GM21423 (cell line): ENCODE measurements around the gene NOL4L.

ENCODE experiments used
- ATAC-seq: cut with Tn5 transposase; IDR thresholded peaks from one replicate; pipeline ENCODE4 v1.9.1; 2021; ENCODE audit warnings: mild to moderate bottlenecking, moderate library complexity; ENCODE audit not compliant: unreplicated experiment

The NOL4L gene

DNA sequence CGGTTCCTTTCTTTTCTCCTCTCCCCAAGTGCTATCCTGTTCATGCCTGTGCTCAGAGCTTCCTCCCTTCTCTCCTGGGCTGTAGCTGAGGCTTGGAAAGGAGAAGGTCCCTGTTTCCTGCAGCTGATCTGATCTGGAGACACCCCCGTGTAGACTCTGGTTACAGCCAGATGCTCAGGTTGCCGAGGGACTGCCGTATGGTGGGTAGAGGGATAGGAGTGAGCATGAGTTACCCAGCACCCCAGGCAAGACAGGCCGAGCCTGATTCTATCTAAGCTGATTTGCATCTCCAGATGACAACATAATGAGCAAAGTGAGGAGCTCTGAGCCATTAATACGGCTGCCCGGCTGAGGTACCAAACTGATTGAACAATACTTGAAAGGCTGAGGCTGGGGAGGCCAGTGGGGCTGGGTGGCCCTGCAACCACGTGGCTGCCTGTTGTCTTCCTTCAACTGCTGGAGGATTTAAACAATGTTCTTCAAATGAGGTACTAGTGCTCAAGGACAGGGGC, 135.2 kb downstream of the NOL4L start:
- ATAC-seq: no peak

DNA sequence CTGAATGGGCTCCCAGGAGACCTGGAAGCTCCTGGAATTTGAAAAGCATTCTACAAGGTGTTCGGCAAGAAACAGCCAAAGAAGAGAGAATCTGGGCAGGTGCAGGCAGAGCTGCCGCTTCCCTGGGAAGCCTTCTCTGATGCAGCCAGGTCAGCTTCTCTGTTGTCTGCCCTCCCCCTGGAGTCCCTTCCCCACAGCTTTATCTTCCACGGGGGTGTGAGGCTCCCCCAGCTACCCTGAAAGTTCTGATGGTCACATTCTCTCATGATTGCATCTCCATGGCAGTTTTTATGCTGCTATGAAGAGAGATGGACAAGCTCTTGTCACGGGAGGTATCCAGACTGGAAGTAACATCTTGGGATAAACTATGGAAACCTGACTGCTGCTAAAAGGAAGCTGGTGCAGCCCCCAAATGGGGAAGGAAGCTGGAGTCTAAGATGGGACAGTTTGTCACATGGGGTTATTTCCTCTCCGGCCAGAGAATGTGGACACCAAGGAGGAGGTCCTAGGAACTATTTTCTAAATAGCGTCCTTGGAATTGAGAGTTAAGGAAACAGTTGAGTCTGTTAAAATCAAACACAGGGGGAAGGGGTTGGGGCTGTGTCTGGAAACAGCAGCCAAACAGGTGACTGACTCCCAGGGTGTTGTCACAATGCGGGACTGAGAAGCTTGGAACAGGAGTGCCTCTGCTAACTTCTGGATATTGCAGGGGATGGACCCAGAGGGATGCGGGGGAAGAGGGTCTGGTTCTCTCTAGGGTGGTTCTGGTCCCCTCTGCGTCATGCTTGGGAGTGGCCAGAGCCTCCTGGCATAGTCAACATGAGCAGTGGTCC, 135.9 kb downstream of the NOL4L start:
- ATAC-seq: no peak

DNA sequence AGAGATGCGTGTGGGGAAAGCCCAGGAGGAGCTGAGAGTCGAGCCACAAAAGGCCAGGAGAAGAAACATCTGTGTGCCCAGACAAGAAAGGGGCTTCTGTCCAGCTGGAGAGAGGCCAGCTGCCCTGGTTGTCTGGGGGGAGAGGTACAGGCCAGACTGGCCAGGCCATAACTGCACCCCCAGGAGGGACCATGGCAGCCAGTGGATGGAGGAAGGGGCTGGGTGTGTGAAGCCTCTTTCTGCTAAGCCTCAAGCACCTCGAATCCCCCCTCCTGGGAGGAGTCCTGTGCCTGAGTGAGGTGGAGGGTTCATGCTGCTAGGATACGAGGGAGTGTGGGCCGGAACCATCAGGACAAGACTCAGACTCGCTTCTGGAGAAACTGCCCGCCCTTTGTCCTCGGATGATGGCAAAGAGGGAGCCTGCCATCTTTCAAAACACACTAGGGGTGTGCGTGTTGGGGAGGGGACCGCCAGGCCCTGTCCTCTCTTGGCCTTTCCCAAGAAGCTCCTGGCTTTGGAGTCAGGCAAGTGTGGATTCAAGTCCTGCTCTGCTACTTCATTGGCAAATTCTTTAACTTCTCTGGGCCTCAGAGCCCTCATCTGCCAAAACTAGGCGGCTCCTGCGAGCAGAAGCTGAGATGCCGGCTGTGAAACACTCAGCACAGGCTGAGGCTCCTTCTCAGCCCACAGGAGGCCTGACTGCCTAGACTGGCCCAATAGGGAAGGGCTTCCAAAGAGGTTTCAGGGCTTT, 136.7 kb downstream of the NOL4L start:
- ATAC-seq: no peak

DNA sequence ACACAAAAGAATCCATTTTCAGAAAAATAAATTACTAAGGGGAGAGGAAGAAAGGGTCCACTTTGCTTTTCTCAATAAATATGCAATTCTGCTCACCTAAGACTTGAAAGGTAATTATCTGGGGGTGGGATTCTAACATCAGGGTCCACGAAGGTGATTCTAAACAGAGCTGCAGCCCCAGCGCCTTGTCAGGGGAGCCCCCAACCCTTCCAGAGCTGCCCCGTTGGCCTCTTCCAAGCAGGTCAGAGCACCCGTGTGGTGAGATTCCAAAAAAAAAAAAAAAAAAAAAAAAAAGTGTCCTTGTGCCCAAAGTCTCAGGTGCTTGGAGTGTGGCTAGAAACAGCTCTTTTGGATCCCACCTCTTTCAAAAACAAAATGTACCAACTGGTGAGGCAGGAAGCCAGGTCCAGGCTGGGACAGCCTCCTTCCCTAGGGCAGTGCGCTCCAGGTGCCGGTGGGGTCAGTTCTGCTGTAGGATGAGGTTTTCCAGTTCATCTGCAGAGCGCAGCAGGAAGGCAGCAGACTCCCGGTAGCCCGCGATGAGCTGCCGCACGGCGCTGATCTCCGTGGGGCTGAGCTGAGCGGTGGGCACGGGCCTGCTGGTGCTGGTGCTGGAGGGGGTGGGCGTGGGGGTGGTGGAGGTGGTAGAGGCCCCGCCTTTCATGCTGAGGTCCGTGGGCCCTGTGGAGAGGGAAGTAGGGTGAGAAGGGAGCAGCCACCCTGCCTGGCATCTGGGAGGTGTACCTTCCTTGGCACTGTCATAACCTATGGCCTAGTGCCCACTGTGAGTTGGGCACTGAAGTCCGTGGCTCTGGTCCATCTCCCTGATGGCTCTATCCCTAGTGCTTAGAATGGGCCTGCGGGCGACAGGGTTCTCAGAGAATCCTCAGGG, 137.8 kb downstream of the NOL4L start:
- no peak for ATAC-seq

DNA sequence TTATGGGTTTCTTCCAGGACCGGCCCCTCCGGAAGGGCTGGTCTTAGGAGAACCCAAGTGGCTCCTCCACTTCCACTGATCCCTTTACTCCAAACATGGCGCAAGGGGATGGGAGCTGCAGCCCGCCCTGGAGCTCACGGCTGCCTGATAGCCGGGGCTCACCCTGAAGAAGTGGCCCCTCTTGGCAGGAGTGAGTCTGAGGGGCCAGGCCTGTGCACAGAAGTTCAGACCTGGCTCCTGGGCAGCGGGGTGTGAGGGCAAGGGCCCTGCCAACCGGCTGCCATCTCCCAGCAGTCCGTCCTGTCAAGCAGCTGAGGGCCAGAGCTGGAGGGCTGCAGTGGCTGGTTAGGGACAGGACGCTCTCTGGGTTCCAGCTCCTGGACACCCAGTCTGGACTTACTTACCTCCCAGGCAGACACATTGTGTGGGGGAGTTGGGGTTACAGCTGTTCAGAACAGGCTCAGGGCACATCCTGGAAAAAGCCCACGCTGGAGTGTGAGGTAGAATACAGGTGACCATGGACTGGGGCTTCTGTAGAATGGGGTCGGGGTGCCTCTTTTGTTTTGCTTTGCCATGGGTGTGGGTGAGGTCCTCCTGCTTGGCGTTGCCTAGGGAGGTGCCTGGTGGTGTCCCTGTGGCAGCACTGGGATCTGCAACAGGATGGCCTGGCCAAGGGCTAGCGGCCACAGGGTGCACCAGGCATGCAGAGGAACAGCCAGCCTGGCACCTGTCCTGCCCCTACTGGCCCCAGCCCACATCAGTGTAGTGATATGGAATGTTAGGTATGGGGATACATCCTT, 138.6 kb downstream of the NOL4L start:
- no peak for ATAC-seq

DNA sequence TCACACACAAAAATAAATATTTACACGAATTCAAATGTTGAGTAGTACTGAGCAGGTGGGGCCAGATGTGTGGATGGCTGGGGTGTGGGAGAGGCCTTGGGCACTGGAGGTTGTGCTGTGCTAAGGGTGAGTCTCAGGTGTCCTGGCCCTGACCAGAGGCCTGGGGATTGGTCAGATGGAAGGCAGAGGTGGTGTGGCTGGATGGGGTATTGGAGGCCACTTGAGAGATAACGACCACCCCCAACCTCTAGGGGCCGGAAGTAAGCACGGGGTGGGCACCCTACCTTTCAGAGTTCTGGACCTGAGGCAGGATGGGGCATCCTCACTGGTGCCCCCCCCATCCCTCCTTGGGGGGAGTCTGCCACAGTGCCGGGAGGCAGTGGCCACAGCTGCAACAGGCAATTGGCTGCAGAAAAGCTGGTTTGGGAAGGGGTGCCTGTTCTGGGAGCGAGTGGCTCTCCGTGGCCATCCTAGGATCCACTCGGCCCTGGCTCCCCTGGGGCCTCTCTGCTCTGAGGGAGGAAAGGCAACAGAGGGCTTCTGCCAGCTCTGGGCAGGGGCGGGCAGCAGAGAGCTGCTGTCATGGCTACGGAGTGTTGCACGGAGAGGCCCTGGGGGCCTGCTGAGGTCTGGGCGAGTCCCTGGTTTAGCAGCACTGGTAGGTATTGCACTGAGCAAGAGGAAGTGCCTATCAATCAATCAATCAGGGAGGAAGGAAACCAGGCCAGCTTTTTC, 139.4 kb downstream of the NOL4L start:
- ATAC-seq: no peak

DNA sequence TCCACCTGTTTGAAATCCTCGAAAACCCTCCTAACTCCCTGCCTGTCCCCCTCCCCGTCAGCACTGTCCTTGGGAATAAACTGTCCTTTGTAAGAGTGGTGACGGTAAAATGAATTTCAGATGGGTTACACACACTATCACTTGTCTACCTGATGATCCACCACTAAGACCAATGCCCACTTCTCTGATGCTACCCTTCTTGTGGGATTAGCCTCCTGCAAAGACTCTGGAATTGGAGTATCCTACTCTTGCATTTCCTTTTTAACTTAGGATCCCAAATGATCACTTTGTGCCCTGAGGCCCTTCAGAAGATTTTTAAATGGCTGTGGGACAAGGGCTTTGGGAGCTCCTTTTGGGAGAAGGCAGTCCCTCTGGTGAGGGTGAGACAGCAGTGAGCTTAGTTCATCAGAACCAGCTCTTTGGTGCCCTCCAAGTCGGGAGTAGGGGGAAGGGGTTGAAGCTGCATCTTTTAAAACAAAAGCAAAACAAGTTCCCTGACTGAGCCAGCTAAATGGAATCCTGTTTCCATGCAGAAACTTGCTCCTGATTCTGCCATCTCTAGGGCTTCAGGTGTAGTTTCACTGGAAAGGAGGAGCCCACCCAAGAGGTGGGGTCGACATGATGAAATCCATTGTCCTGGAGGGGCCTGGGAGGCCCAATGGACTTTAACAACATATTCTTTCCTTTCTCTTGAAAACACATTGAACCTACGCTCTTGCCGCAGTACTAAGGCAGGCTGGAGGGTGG, 140.5 kb downstream of the NOL4L start:
- ATAC-seq: no peak

DNA sequence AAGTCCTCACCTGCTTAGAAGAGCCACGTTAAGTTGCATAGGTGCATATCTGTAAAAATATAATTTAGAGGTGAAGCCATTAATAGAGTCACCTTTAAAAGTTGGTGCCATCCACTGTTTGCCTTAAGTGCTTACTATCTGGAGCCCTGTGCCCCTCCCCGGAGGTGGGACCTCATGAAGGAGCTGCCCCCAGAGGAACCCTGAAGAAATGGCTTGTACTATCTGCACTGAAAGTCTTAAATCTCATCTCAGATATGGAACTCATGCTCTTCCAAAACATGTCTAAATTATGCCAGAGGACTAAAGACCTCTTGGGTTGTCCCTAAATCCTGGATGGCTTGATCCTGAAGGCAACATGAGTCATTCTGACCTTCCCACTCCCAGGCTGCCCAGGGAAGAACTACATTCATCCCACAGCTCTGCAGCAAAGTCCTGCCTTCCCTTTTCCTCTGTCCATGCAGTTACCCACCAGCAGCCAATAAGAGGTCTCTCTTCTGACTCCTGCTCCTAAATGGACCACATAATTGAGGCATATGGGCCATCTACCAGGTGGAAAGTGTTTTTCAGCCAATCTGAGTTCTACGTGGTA, 141.7 kb downstream of the NOL4L start:
- no peak for ATAC-seq

DNA sequence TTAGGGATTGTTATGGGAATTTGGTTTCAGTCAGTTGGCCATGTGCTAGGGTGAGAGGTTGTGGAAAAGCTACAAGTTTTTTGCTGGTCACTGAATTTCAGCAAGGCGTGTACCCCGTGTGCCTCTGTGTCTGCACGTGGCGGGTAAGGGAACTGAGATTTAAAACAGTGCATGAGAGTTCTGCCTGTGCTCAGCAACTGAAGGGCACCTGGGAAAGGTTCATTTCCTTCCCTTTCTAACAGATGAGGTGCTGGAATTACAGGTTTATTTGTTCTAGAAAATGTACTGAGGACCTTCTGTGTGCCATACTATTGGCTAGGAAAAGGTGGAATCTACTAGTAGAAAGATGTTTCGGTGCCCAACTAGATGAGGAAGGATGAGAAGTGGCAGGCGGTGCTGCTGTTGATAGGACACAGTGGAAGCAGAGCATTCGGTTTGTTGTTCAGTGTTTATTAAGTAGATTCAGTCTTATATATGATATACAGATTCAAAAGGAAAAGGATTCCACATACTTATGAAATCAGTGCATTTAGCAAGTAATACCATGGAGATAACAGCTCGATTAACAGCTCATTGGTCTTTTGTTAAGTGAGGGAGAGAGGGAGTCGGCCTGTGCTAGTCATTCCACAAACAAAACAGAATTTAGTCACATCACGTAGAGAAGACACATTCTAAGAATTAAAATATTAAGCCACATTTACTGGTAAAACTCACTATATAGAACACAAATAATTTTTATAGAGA, 142.3 kb downstream of the NOL4L start:
- ATAC-seq: no peak

DNA sequence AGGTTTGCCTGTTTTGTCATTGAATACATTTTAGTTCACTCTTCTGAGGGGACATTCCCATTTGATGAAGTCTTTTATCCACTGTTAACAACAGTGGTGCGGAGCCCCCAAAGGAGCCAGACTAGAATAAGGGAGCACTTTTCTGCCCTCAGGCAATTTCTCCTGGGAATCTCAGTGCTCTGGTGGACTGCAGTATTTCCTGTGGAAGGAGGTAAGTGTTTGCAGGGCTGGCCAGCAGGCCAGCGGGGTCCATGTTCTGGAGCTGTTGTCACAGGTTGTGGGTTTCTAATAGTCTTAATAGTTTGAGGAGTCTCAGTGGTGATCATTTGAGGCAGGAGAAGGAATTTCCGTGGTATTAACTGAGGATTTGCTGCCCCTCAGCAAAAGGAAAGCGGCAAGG, 143.5 kb downstream of the NOL4L start:
- no peak for ATAC-seq

DNA sequence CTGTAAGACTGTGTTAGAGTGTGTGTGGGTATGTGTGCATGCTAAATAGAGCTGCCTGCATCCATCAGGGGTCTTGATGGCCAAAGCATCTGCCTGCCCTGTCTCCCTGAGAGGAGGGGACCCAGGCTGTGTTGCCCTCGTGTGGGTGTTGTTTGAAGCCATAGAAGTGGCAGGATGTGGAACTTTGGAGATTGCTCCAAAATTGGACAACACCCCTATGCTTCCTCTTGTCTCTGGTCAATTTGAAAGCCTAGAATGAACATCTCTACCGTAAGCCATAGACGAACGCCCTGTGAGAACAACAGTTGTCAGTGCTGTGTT, 144.4 kb downstream of the NOL4L start:
- no peak for ATAC-seq

DNA sequence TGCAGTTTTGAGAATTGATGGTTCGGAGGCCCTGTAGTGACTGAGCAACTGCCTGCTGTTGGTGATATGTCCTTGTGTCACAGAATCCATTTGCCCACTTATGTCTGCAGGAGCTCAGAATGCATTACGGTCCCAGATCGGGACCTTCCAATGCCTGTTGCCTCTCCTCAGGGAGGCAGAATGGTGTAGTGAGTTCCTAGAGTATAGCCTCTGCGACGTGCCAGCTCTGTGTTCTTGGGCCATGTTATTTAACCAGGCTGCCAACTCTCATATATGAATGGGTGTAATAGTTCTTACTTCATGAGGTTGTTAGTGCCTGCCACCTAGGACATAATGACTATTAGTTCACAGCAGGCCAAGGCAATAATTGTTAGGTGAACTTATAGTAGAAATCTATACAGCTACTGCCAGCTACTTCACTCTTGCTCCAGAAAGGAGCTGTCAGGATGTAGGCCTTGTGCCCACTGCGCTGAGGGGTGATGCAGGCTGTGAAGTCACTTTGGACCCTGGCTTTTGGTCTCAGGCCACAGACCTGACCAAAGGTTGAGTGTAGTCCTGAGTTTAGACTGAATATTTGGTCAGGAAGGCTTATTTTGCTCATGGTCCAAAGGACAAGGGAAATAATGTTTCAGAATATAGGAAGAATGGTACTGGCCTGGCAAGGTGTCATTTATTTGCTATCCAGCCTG, 144.9 kb downstream of the NOL4L start:
- no peak for ATAC-seq

DNA sequence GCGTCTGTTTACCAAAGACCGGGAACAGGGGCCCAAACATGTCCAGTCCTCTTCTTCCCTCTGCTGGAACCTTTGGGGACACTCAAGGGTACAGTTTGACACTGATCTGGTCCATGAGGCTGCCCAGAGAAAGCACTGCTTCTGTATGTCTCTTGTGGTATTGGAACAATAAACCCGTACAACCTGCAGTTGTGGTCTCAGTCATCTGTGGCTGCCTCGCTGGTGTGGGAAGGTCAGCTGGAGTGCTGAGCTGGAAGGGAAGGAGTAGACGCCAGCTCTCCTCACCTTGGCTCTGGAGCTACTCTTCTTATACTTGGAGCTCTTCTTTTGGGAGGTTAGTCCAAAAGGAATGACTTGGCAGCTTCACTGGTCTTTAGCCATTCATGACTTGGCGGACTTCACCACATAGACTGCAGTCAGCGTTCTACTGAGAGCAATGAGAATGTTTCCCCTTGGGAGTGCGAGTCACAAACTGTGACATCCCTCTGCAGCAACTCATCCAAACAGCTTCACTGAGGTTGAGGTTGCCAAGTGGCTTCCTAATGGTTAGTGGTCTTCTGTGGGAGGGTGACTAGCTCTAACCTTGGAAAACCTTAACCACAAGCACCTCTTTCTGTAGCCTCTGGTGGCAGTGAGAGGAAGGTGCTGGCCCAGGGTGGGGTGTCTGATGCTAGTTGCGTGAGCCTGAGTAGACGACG, 145.9 kb downstream of the NOL4L start:
- no peak for ATAC-seq

DNA sequence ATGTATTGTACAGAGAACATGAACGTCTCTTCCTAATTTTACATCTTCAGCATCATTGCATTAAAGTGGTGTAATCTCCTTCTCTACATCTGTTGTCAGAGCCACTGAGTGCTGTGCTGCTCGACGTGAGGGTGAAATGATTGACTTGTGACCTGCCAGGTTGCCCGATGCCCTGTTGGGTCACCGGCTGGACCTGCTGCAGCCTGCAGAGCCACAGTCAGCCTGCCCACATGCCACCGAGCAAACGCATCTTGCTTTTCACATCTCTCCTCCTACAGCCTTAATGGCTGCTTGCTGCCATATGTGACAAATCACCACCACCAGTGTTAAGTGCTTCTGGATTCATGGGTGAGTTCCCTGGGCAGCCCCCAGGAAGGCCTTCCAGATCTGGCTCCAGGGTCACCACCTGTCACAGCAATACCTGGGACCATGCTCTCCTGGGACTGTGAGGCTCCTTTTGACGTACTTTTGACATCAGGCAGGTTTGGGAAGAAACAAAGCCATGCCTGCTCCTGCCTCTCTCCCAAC, 146.7 kb downstream of the NOL4L start:
- no peak for ATAC-seq

DNA sequence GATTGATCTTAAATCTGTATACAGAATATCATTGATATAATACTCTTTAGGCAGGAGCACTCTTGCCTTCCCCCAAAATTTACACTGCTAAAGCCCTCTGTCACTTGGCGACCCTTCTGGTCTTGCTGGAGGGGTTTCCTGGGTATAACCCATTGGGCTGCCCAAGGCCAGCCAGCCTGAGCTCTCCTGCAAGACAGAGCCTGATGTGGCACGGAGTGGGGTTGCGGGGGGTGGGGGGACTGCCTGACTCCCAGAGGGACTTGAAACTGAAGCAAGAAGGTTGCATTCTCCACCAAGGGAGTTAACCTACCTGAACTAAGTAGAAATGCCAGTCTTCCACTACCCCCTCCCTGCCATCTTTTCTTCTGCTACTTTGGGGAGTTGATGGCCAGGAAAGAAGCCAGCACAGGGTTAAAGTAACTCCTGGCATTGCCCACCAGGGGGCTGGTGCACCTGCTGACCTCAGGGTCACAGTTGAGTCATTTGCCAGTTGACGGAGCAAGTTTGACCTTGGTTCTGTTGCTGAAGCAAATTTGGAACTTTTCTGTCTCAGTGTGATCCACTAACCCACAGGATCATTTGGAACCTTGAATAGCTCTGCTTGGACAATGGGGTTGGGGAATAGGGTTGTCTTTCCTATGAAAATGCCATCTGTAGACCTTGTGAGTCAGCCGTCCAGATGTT, 147.6 kb downstream of the NOL4L start:
- no peak for ATAC-seq

DNA sequence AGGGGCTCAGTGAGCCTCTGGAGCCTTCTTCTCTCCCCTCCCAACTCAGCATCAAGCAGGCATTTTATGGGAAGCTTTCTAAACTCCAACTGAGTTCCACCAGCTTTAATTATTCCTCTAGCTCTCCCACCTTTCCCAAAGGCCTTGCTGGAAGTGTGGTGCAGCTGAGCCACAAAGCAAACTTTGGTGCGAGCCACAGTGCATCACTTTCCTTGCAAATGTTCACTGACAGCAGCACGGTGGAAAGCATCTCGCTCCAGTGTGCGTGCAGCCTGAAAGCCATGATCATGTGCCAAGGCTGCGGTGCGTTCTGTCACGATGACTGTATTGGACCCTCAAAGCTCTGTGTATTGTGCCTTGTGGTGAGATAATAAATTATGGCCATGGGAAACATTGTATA, 148.2 kb downstream of the NOL4L start:
- no peak for ATAC-seq
